WTC11 (cell line): Measurements from ENCODE around the gene PRR12. TPM values are rescaled to one million over a fixed set of nuclear protein-coding genes. Genes with fewer than 3 reads are reported as not detected.

Experiments
- CBFB ChIP-seq: sonication (generic); formaldehyde crosslinking; IDR thresholded peaks from 2 replicates; pipeline ENCODE4 v1.8.1; 2022; ENCODE audit warnings: mild to moderate bottlenecking, low read depth, missing genetic modification reagents
- FOXP1 ChIP-seq: sonication (generic); formaldehyde crosslinking; IDR thresholded peaks from 2 replicates; pipeline ENCODE4 v1.8.0; 2022; ENCODE audit warnings: missing genetic modification reagents, mild to moderate bottlenecking, moderate library complexity, borderline replicate concordance
- FOXP4 ChIP-seq: sonication (generic); formaldehyde crosslinking; IDR thresholded peaks from 2 replicates; pipeline ENCODE4 v1.8.0; 2022; ENCODE audit warnings: mild to moderate bottlenecking, missing genetic modification reagents
- NR1H2 ChIP-seq: sonication (generic); formaldehyde crosslinking; IDR thresholded peaks from 2 replicates; pipeline ENCODE4 v1.9.0; 2021; ENCODE audit warnings: mild to moderate bottlenecking, moderate library complexity, missing genetic modification reagents
- NR2C2 ChIP-seq: sonication (generic); formaldehyde crosslinking; IDR thresholded peaks from 2 replicates; pipeline ENCODE4 v1.8.0; 2022; ENCODE audit warnings: mild to moderate bottlenecking, missing genetic modification reagents
- PRDM15 ChIP-seq: sonication (generic); formaldehyde crosslinking; IDR thresholded peaks from 2 replicates; pipeline ENCODE4 v1.8.0; 2022; ENCODE audit warnings: missing genetic modification reagents
- STAT6 ChIP-seq: sonication (generic); formaldehyde crosslinking; conservative IDR thresholded peaks from 2 replicates; pipeline ENCODE4 v1.8.1; 2023; ENCODE audit warnings: mild to moderate bottlenecking, low read depth, missing genetic modification reagents, moderate library complexity
- ZBTB21 ChIP-seq: sonication (generic); formaldehyde crosslinking; IDR thresholded peaks from 2 replicates; pipeline ENCODE4 v1.8.1; 2023; ENCODE audit warnings: mild to moderate bottlenecking, missing genetic modification reagents, borderline replicate concordance
- ZNF317 ChIP-seq: sonication (generic); formaldehyde crosslinking; IDR thresholded peaks from 2 replicates; pipeline ENCODE4 v1.8.1; 2023; ENCODE audit warnings: low read depth, mild to moderate bottlenecking, moderate library complexity, missing genetic modification reagents, borderline replicate concordance
- total RNA-seq: library from RNA; stranded (reverse); gene quantifications from 3 replicates; pipeline ENCODE4 v1.2.3, GENCODE V29; 2021
- TF ChIP-seq, protein P1 (sequence below): sonication (generic); formaldehyde crosslinking; IDR thresholded peaks from 2 replicates; pipeline ENCODE4 v1.8.1; 2023; ENCODE audit warnings: mild to moderate bottlenecking, missing genetic modification reagents, borderline replicate concordance
- TF ChIP-seq, protein P2 (sequence below): sonication (generic); formaldehyde crosslinking; IDR thresholded peaks from 2 replicates; pipeline ENCODE4 v1.8.1; 2023; ENCODE audit warnings: mild to moderate bottlenecking, moderate library complexity, missing genetic modification reagents
- TF ChIP-seq, protein P3 (sequence below): sonication (generic); formaldehyde crosslinking; IDR thresholded peaks from 2 replicates; pipeline ENCODE4 v1.8.0; 2022; ENCODE audit warnings: mild to moderate bottlenecking, missing genetic modification reagents
- TF ChIP-seq, protein P4 (sequence below): fragments of 250-450 bp; sonication (Bioruptor Pico); conservative IDR thresholded peaks from 2 replicates; pipeline ENCODE4 v1.9.0; 2021; ENCODE audit warnings: mild to moderate bottlenecking
- TF ChIP-seq, protein P5 (sequence below): fragments of 200-600 bp; IDR thresholded peaks from 2 replicates; pipeline ENCODE4 v1.8.0; 2022; ENCODE audit warnings: antibody characterized with exemption
- TF ChIP-seq, protein P6 (sequence below): sonication (generic); formaldehyde crosslinking; IDR thresholded peaks from 2 replicates; pipeline ENCODE4 v1.8.1; 2023; ENCODE audit warnings: mild to moderate bottlenecking, missing genetic modification reagents, moderate library complexity

PRR12 gene
- total RNA-seq, 1 experiment from 2014 or later: 86.1 TPM

DNA sequence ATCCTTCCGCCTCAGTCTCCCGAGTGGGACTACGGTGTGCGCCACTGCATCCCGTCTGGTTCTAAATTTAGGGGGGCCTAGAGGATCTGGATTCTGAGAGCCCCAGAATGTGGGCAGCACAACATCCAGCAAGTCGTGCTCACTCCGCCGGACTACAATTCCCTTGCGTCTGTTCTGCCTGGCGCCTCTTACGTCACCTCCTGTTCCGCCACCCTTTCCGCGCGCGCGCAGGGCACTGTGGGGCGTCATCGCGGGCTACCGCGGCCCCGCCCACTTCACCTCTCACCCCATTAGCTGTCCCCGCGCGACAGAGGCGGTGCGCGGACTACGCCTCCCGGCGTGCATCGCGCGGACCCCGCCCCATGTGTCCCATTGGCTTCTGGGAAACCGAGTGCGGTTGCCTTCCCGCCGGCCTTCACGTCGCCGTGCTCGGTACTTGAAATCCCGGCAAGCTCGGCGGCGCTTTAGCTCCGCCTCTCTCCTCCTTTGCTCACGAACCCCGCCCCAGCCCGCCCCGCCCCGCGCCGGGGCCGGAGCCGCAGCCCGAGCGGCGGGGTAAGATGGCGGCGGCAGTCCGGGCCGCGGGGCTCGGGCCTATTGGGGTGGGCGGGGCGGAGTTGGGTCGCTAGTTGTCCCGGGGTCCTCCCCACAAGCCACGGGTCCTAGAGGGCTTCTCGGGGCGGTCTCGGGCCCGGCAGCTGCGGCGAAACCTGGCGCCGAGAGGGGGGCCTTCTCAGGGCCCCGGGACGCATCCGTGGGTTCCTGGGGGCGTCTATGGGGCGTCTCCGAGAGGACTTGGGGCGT is 50.9 kb downstream of the PRR12 start, which contains the start of gene SCAF1 (continued):
- TF ChIP-seq, protein P1, sequence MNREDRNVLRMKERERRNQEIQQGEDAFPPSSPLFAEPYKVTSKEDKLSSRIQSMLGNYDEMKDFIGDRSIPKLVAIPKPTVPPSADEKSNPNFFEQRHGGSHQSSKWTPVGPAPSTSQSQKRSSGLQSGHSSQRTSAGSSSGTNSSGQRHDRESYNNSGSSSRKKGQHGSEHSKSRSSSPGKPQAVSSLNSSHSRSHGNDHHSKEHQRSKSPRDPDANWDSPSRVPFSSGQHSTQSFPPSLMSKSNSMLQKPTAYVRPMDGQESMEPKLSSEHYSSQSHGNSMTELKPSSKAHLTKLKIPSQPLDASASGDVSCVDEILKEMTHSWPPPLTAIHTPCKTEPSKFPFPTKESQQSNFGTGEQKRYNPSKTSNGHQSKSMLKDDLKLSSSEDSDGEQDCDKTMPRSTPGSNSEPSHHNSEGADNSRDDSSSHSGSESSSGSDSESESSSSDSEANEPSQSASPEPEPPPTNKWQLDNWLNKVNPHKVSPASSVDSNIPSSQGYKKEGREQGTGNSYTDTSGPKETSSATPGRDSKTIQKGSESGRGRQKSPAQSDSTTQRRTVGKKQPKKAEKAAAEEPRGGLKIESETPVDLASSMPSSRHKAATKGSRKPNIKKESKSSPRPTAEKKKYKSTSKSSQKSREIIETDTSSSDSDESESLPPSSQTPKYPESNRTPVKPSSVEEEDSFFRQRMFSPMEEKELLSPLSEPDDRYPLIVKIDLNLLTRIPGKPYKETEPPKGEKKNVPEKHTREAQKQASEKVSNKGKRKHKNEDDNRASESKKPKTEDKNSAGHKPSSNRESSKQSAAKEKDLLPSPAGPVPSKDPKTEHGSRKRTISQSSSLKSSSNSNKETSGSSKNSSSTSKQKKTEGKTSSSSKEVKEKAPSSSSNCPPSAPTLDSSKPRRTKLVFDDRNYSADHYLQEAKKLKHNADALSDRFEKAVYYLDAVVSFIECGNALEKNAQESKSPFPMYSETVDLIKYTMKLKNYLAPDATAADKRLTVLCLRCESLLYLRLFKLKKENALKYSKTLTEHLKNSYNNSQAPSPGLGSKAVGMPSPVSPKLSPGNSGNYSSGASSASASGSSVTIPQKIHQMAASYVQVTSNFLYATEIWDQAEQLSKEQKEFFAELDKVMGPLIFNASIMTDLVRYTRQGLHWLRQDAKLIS (CRISPR knock-in tag): no peak
- TF ChIP-seq PRDM15 (CRISPR knock-in tag) (no peak), NR2C2 (peak; percentile 96), CBFB (CRISPR knock-in tag) (no peak), ZBTB21 (no peak), NR1H2 (CRISPR knock-in tag) (no peak), FOXP4 (CRISPR knock-in tag) (0 out of 2 replicates have a peak, but pooled peaks have one; percentile 16), STAT6 (CRISPR knock-in tag) (no peak), FOXP1 (peak; percentile 71; the same call in 1 of the 2 replicates), ZNF317 (CRISPR knock-in tag) (no peak)
- TF ChIP-seq, protein P2, sequence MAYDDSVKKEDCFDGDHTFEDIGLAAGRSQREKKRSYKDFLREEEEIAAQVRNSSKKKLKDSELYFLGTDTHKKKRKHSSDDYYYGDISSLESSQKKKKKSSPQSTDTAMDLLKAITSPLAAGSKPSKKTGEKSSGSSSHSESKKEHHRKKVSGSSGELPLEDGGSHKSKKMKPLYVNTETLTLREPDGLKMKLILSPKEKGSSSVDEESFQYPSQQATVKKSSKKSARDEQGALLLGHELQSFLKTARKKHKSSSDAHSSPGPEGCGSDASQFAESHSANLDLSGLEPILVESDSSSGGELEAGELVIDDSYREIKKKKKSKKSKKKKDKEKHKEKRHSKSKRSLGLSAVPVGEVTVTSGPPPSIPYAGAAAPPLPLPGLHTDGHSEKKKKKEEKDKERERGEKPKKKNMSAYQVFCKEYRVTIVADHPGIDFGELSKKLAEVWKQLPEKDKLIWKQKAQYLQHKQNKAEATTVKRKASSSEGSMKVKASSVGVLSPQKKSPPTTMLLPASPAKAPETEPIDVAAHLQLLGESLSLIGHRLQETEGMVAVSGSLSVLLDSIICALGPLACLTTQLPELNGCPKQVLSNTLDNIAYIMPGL (CRISPR knock-in tag): no peak
- TF ChIP-seq, protein P3, sequence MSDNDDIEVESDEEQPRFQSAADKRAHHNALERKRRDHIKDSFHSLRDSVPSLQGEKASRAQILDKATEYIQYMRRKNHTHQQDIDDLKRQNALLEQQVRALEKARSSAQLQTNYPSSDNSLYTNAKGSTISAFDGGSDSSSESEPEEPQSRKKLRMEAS (CRISPR knock-in tag): peak; percentile 78
- TF ChIP-seq, protein P4, sequence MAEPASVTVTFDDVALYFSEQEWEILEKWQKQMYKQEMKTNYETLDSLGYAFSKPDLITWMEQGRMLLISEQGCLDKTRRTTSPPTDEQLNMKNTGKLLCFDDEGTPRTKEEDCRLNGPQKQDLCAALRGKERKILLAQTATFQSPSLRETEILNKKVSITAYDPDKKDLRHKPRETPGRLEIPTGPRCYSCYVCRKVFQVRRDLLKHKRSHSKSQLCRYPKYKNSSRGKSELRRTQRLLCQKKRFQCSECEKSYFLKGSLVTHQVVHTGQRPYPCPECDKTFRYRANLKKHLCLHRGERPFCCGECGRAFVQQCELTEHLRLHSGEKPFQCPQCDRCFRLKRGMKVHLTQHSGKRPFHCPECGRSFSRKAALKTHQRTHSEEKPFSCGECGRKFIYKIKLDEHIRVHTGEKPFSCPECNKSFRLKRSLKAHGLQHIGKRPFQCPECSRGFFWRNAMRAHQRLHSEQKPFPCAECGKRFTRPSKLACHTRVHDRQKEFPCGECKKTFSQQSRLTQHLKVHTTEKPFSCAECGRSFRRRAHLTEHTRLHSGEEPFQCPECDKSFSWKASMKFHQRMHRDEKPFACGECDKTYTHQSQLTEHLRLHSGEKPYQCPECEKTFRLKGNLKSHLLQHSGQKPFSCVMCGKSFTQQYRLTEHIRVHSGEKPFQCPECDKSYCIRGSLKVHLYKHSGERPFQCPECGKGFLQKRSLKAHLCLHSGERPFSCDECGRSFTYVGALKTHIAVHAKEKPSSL: no peak
- TF ChIP-seq, protein P5, sequence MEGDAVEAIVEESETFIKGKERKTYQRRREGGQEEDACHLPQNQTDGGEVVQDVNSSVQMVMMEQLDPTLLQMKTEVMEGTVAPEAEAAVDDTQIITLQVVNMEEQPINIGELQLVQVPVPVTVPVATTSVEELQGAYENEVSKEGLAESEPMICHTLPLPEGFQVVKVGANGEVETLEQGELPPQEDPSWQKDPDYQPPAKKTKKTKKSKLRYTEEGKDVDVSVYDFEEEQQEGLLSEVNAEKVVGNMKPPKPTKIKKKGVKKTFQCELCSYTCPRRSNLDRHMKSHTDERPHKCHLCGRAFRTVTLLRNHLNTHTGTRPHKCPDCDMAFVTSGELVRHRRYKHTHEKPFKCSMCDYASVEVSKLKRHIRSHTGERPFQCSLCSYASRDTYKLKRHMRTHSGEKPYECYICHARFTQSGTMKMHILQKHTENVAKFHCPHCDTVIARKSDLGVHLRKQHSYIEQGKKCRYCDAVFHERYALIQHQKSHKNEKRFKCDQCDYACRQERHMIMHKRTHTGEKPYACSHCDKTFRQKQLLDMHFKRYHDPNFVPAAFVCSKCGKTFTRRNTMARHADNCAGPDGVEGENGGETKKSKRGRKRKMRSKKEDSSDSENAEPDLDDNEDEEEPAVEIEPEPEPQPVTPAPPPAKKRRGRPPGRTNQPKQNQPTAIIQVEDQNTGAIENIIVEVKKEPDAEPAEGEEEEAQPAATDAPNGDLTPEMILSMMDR: no peak
- TF ChIP-seq, protein P6, sequence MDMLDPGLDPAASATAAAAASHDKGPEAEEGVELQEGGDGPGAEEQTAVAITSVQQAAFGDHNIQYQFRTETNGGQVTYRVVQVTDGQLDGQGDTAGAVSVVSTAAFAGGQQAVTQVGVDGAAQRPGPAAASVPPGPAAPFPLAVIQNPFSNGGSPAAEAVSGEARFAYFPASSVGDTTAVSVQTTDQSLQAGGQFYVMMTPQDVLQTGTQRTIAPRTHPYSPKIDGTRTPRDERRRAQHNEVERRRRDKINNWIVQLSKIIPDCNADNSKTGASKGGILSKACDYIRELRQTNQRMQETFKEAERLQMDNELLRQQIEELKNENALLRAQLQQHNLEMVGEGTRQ (CRISPR knock-in tag): peak; percentile 84
